22Rv1 (cell line): ENCODE data around the gene FABP7.

Experiments used
- ZFX ChIP-seq: fragments of 450-650 bp; IDR thresholded peaks from 2 replicates; pipeline ENCODE4 v1.6.1; 2017; ENCODE audit warnings: antibody characterized with exemption, borderline replicate concordance
- TF ChIP-seq, protein P1 (sequence below): fragments of 450-650 bp; IDR thresholded peaks from 2 replicates; pipeline ENCODE4 v1.5.1; 2017; ENCODE audit warnings: mild to moderate bottlenecking

DNA sequence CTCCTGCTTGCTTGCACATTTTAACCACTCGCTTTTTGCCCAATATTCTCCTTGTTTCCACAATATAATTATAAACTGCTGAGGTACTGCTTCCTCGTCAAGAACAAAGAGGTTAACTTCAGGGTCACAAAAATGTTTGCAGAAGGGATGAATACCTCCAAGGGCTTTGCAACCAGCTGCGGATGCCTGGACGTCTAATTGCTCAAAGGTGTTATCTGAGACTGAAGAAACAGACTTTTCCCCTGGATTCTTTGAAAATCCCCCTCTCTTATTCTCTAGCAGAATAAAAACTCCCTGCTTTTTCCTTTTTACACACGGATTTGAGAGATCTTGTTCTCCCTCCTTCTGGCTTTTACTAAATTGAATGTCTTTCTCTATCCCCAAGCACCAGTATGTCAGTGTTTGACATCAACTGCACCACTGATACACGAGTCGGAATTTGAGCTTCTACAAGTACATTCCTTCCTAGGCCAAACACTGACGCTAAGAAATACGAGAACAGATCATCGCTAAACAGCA lies 9.2 kb downstream of the FABP7 start:
- TF ChIP-seq, protein P1, sequence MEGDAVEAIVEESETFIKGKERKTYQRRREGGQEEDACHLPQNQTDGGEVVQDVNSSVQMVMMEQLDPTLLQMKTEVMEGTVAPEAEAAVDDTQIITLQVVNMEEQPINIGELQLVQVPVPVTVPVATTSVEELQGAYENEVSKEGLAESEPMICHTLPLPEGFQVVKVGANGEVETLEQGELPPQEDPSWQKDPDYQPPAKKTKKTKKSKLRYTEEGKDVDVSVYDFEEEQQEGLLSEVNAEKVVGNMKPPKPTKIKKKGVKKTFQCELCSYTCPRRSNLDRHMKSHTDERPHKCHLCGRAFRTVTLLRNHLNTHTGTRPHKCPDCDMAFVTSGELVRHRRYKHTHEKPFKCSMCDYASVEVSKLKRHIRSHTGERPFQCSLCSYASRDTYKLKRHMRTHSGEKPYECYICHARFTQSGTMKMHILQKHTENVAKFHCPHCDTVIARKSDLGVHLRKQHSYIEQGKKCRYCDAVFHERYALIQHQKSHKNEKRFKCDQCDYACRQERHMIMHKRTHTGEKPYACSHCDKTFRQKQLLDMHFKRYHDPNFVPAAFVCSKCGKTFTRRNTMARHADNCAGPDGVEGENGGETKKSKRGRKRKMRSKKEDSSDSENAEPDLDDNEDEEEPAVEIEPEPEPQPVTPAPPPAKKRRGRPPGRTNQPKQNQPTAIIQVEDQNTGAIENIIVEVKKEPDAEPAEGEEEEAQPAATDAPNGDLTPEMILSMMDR: no peak
- no peak for TF ChIP-seq ZFX
